Measurements from ENCODE around the gene KDM4C.
"Not testable (repeated sequence)": the region's sequence is repeated elsewhere in the genome, so short reads cannot be mapped to it uniquely, and the experiment has no call there.

The KDM4C gene

GRCh38 chr9:6764523-6764922, 6.8 kb downstream of the KDM4C start:
- DNase-seq, result no peak

DNA sequence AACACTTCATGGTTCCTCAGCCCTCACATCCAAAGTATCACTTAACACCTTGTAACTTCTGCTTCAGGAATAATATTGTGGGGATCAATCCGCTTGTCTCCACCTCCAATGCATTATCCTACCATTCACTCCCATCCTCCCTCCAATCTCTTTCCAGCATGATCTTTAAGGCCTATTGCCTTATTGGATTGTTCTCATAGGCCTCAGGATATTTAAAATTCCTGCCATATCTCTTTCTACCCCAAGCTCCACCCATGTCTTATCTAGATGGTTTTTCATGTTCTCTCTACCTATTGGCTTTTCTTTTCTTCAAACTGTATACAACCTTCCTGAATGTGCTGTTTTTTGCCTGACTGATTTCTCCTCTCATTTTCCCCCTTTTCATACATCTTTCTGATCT, 7.2 kb downstream of the KDM4C start:
- DNase-seq, result no peak

DNA sequence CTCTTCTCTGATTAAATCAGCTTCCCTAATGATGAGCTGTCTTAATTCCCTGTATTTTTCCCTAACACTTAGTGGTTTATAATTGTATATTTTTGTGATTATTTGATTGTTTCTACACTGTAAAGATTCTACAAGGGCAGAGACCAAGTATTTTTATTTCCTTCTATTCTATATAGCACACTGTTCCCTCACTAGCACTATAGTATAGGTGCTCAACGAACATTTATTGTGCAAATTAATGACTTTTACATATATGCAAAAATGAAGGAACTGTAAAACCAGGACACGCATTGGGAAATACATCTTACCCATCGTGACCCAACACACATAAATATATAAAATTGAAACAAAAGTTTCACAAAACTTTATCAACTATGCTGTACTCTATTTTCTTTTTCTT, 7.6 kb downstream of the KDM4C start:
- DNase-seq, result no peak

- DNase-seq, result no peak
Measured at GRCh38 chr9:6766606-6767005, 8.8 kb downstream of the KDM4C start.

DNA sequence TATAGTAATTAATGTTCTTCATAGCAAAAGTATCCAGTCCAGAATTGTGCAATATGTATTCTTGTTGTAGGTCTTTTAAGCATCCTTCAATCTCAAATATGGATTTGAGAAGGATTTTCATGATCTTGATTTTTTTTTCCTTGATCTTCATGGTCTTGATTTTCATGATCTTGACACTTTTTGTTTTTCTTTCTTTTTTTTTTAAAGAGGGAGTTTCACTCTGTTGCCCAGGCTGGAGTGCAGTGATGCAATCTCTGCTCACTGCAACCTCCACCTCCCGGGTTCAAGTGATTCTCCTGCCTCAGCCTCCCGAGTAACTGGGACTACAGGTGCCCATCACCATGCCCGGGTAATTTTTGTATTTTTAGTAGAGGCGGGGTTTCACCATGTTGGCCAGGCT, 10.8 kb downstream of the KDM4C start:
- not testable (repeated sequence) for DNase-seq

DNA sequence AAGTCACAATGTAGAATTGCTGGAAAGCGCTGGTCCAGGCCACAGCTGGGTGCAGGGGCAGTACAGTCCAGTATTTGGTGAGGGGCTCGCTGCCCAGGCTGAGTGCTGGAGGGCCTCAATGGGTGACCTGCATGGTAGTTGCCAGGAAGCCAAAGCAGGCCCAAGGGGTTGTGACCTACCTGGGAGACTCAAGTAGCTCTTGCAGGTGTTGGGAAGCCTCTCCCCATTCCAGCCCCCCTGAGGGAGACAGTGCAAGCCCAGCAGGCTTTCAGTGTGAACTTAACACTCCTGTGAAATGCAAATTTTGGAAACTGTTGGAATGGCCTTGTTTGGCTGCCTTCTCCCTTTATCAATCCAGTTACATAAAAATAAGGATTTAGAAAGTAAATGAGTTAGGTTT, 13.9 kb downstream of the KDM4C start:
- DNase-seq, result no peak

- DNase-seq, result no peak
Measured at GRCh38 chr9:6777213-6777902, 19.6 kb downstream of the KDM4C start.

- no peak for DNase-seq
Measured at GRCh38 chr9:6779417-6780241, 21.9 kb downstream of the KDM4C start.

- DNase-seq, result no peak
Measured at GRCh38 chr9:6780690-6781089, 22.9 kb downstream of the KDM4C start.

- no peak for DNase-seq
Measured at GRCh38 chr9:6781476-6781875, 23.7 kb downstream of the KDM4C start.

- no peak for DNase-seq
Measured at GRCh38 chr9:6782345-6782744, 24.6 kb downstream of the KDM4C start.

DNA sequence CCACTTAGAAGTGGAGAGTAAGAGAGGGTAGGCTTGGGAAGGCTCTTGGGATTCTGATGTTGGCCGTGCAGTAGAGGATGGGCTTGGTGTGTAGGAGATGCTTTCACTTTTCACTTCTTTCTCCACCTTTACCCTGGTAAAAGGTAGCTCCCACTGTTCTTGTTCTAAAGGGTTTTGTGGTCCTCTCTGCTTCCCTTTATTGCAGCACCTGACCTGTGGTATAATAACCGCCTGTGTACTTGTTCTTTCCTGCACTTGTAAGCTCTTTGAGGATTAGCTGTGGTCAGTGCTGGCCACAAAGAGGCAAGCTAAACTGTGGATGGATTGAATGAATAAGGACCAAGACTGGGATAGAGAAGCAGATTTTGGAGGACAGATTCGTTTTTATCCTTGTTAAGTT, 25.2 kb downstream of the KDM4C start:
- no peak for DNase-seq

DNA sequence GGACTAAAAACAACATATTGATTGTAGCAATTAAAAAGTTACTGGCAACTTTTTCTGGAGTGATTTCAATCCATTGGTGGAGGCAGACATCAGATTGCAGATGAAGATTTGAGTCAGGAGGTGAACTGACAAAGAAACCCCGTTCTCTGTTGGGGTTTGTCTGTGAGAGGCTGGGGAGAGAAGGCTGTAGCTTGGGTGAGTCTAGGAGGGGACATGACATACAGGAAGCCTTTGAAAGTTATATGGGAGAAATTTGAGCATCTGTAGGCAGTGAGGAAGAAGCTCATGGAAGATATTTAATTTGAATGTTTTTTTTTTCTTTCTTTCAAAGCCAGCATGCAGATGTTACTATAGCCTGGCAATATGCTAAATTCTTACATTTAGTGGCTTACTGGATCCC, 26.0 kb downstream of the KDM4C start:
- DNase-seq, result no peak

DNA sequence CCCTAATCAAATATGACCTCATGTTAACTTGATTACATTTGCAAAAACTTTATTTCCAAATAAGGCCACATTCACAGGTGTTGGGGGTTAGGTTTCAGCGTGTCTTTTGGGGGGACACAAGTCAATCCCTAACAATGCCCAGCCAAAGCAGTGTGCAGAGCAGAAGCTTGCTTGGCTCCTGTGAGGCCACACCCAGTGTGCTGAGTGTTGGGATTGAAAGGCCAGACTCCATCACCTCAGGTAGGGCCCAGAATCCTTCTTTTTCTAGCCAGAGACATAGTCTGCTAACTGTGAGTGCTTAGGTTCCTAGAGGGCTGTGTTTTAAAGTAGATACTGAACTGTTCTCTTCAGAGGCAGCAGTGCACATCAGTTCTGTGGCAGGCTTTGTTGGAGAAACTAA, 27.9 kb downstream of the KDM4C start:
- no peak for DNase-seq

DNA sequence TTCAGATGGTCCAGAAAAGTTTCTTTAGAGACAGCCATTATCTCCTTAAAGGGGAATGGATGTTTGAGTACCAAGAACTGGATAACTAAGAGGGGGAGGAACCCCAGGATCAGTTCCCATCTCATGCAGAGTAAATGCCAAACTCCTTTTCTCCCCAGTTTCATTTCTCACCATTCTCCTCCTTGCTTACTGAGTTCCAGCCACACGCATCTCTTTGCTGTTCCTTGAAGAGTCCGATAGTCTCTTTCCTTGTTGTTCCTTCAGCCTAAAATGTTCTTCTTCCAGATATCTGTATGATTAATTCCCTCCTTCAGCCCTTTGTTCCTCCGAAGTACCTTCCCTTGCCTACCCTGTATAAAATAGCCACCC, 30.0 kb downstream of the KDM4C start:
- DNase-seq, result no peak

- no peak for DNase-seq
Measured at GRCh38 chr9:6788162-6789016, 30.6 kb downstream of the KDM4C start.

DNA sequence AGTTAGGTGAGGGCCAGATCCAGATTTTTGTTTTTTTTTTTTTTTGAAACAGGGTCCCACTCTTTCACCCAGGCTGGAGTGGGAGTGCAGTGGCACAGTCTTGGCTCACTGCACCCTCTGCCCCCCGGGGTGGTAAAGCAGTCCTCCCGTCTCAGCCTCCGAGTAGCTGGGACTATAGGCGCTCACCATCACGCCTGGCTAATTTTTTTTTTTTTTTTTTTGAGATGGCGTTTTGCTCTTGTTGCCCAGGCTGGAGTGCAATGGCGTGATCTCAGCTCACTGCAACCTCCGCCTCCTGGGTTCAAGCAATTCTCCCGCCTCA, 31.2 kb downstream of the KDM4C start:
- DNase-seq, result not testable (repeated sequence)

DNA sequence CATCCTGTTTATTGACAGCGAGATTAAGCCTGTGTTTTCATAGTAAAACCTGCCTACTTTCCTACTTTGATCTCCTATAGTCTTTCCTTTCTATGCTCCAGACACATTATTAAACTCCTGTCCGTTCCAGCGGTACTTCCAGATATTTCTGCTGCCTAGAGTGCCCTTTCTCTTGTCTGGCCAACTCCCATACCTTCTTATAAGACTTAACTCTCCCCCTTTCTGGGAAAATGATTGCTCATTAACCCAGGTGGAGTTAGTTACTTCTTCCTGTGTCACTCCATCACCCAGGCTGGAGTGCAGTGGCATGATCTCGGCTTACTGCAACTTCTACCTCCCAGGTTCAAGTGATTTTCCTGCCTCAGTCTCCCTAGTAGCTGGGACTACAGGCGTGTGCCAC, 33.1 kb downstream of the KDM4C start:
- no peak for DNase-seq

GRCh38 chr9:6793203-6793602, 35.4 kb downstream of the KDM4C start:
- DNase-seq, result no peak

- no peak for DNase-seq
Measured at GRCh38 chr9:6794936-6795335, 37.2 kb downstream of the KDM4C start.

GRCh38 chr9:6802926-6803325, 45.2 kb downstream of the KDM4C start:
- no peak for DNase-seq

- no peak for DNase-seq
Measured at GRCh38 chr9:6805532-6805931, 47.8 kb downstream of the KDM4C start.

DNA sequence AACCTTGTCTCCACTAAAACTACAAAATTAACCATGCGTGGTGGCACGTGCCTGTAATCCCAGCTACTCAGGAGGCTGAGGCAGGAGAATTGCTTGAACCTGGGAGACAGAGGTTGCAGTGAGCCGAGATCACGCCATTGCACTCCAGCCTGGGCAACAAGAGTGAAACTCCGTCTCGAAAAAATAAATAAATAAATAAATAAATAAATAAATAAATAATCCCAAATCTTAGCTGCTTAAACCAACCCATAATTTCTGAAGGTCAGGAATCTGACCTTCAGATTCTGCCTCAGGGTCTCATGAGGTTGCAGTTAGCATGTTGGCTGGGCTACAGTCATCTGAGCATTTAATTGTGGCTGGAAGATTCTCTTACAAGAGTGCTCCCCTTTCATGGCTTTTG, 48.5 kb downstream of the KDM4C start:
- not testable (repeated sequence) for DNase-seq

DNA sequence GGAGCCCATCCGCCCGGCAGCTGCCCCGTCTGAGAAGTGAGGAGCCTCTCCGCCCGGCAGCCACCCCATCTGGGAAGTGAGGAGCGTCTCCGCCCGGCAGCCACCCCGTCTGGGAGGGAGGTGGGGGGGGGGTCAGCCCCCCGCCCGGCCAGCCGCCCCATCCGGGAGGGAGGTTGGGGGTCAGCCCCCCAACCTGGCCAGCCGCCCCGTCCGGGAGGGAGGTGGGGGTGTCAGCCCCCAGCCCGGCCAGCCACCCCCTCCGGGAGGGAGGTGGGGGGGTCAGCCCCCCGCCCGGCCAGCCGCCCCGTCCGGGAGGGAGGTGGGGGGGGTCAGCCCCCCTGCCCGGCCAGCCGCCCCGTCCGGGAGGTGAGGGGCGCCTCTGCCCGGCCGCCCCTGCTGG, 49.9 kb downstream of the KDM4C start:
- DNase-seq, result not testable (repeated sequence)

Measured in SHP77 treated with DMSO at 0.1 percent for 48 hours (cell line).